ENCODE data around the gene UBE2J2. TPM values are rescaled to one million over a fixed set of nuclear protein-coding genes. Genes with fewer than 3 reads are reported as not detected.
A peak's percentile ranks its signal among the peaks of the same experiment; 100 is the strongest.

UBE2J2 gene
- total RNA-seq, 1 donor from 2014 or later = 36.9 TPM

- Histone ChIP-seq H3K36me3 (no peaks in the 10 kb centered on the region), H3K4me1 (peaks cover 8% of the 10 kb centered on the region), H3K9me3 (replicated peaks) (no peaks in the 10 kb centered on the region), H3K4me3 (no peak overlapping the region), H3K27me3 (ENCODE audit: low read depth) (peaks cover 67% of the 10 kb centered on the region), H3K27ac (replicated peaks) (no peak overlapping the region)
- intact Hi-C loops (cut with micrococcal nuclease) = no loop called here
- no peak for DNase-seq
- no peak for TF ChIP-seq CTCF (IDR thresholded peaks at IDR 0.05; ENCODE audit: borderline replicate concordance)
These were observed 28.4 kb downstream of the UBE2J2 start for GRCh38 chr1:1245178-1245816.

DNA sequence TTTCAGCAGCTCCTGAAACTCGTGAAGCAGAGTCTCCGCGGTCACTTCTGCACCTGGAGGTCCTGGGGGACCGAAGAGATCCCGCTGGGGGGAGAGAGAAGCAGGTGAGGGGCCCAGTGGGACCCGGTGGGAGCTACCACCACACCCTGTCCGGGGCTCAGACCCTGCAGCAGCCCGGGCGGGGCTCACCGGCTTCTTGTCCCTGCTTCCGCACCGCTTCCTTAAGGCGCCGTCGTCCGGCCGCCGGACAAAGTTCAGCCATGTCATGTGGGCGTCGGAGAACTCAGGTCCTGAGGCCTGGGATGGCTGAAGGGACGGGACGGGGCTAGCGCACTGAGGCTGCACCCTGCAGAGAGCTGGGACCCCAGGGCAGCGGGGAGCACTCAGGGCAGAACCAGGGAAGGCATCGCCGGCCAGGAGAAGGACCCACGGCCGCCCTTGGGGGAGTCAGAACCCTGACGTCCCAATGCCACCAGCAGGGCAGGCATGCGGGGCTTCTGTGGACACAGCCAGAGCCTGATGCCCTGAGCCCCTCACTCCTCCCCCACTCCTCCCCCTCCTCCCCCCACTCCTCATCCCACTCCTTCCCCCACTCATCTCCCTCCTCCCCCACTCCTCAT, 29.4 kb downstream of the UBE2J2 start:
- intact Hi-C loops (cut with micrococcal nuclease) = no loop called here
- Histone ChIP-seq H3K4me3 (peak overlapping the region; percentile 55), H3K27ac (replicated peaks) (peak overlapping the region; percentile 30), H3K9me3 (replicated peaks) (no peaks in the 10 kb centered on the region), H3K4me1 (peaks cover 8% of the 10 kb centered on the region), H3K36me3 (no peaks in the 10 kb centered on the region), H3K27me3 (ENCODE audit: low read depth) (peaks cover 77% of the 10 kb centered on the region)
- DNase-seq = no peak
- no peak for TF ChIP-seq CTCF (IDR thresholded peaks at IDR 0.05; ENCODE audit: borderline replicate concordance)

DNA sequence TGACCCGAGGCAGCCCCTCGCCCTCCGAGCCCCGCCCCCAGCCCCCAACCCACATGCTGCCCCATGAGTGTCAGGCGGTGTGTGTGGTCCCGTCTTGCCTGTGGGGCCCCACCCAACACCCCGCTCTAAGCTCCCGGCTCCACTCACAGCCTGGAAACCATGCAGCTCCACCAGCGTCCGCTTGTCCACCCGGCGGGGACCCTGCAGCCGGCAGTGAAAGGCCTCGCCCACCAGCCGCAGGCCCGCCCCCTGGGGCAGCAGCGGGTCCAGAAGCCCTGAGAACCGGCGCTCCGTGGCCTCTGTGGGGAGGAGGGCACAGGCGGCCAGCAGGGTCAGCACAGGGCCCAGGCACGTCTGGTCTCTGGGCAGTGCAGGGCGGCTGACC, 29.9 kb downstream of the UBE2J2 start:
- Histone ChIP-seq H3K36me3 (no peaks in the 10 kb centered on the region), H3K27me3 (ENCODE audit: low read depth) (peaks cover 82% of the 10 kb centered on the region), H3K4me3 (peak overlapping the region; percentile 55), H3K27ac (replicated peaks) (peak overlapping the region; percentile 30), H3K4me1 (peaks cover 8% of the 10 kb centered on the region), H3K9me3 (replicated peaks) (no peaks in the 10 kb centered on the region)
- DNase-seq = no peak
- TF ChIP-seq CTCF (IDR thresholded peaks at IDR 0.05; ENCODE audit: borderline replicate concordance) = no peak
- intact Hi-C loops (cut with micrococcal nuclease) = no loop called here

- Histone ChIP-seq H3K4me1 (peaks cover 13% of the 10 kb centered on the region), H3K4me3 (peak overlapping the region; percentile 55), H3K36me3 (no peaks in the 10 kb centered on the region), H3K9me3 (replicated peaks) (no peaks in the 10 kb centered on the region), H3K27ac (replicated peaks) (no peak overlapping the region), H3K27me3 (ENCODE audit: low read depth) (peaks cover 87% of the 10 kb centered on the region)
- no peak for DNase-seq
- intact Hi-C loops (cut with micrococcal nuclease) = no loop called here
- no peak for TF ChIP-seq CTCF (IDR thresholded peaks at IDR 0.05; ENCODE audit: borderline replicate concordance)
These were observed 30.4 kb downstream of the UBE2J2 start for GRCh38 chr1:1243266-1243660.

DNA sequence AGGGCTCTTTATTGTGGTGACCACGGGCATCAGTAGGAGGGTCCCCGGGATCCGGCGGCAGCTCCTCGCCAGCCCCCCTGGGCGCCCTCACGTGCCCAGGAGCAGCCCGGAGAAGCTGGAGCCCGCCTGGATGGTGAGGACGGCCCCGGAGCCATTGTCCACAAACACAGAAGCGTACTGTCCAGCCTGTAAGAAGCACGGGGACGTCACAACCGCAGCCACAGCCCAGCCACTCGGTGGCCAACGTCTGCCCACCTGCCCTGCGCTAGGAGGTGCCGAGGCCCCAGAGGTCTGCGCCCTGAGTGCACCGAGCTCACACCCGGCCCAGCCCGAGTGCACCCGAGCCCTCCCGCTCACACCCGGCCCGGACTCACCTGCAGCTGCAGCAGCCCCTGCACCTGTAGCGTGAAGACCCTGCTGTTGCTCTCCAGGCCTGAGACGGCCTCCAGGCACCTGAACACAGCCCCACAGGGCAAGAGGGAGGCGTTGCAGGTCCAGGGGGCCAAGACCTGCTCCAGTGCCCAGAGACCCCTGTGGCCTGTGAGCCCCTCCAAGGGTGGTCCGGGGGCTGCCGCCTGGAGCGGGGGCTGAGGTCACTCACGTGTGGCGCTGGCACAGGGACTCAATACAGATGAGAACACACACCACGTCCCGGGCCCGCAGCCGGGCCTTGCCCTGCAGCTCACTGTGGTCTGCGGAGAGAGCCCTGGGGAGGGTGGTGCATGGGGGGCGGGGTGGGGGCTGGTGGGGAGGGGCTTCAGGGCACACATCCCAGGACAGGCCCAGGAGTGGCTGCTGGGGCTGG, 31.0 kb downstream of the UBE2J2 start:
- Histone ChIP-seq H3K27ac (replicated peaks) (no peak overlapping the region), H3K4me3 (no peak overlapping the region), H3K9me3 (replicated peaks) (no peaks in the 10 kb centered on the region), H3K36me3 (no peaks in the 10 kb centered on the region), H3K4me1 (peaks cover 19% of the 10 kb centered on the region), H3K27me3 (ENCODE audit: low read depth) (peaks cover 91% of the 10 kb centered on the region)
- DNase-seq = no peak
- intact Hi-C loops (cut with micrococcal nuclease) = no loop called here
- no peak for TF ChIP-seq CTCF (IDR thresholded peaks at IDR 0.05; ENCODE audit: borderline replicate concordance)

All from left ventricle myocardium inferior (tissue), 1 donor.